HEK293 (cell line): ENCODE data around the gene C3orf52.

Experiments
- CTCF ChIA-PET: fragments of 350-600 bp; formaldehyde crosslinking; extraction: SDS; loops from one replicate; lab custom pipeline; 2021; ENCODE audit warnings: antibody characterized with exemption; lab: Yijun Ruan, JAX
- POLR2A ChIA-PET: fragments of 300-600 bp; formaldehyde crosslinking; extraction: SDS; loops from one replicate; lab custom pipeline; 2020; ENCODE audit warnings: antibody characterized with exemption, inconsistent platforms; lab: Yijun Ruan, JAX
- H3K27ac ChIP-seq: fragments of 200-500 bp; sonication (Bioruptor generic); 2 replicates; pipeline ENCODE4 v1.5.1; 2014; ENCODE audit warnings: low read depth, low read length, control low read depth, inconsistent platforms; ENCODE audit errors: extremely low read depth
- H3K36me3 ChIP-seq, 2 experiments: fragments of 200-500 bp in 1 of 2; sonication (Bioruptor generic) in 1 of 2; 1 replicate in 1 of 2; 2 replicates in 1 of 2; pipeline ENCODE4 v1.5.1; 2014 to 2017; ENCODE audit warnings: inconsistent platforms in 2 of 2, low read length in 2 of 2; ENCODE audit not compliant: control insufficient read depth in 2 of 2, insufficient read depth in 1 of 2
- H3K4me1 ChIP-seq: fragments of 200-500 bp; sonication (Bioruptor generic); 2 replicates; pipeline ENCODE4 v1.5.1; 2014; ENCODE audit warnings: mild to moderate bottlenecking, low read length, inconsistent platforms; ENCODE audit not compliant: control insufficient read depth, insufficient read depth
- H3K4me3 ChIP-seq: 2 replicates; pipeline ENCODE4 v1.5.1; 2011; ENCODE audit warnings: low read depth, mild to moderate bottlenecking, control low read depth, low read length, moderate library complexity
- H3K9me3 ChIP-seq: fragments of 200-500 bp; sonication (Bioruptor generic); 2 replicates; pipeline ENCODE4 v1.5.1; 2014; ENCODE audit warnings: low read depth, low read length, inconsistent platforms; ENCODE audit not compliant: control insufficient read depth, insufficient read depth
- KLF16 ChIP-seq: fragments of 450-650 bp; formaldehyde crosslinking; IDR thresholded peaks from 2 replicates; pipeline ENCODE4 v1.5.1; 2017; ENCODE audit warnings: missing biosample characterization, missing genetic modification characterization
- PRDM10 ChIP-seq: fragments of 450-650 bp; formaldehyde crosslinking; IDR thresholded peaks from 2 replicates; pipeline ENCODE4 v1.5.1; 2016; ENCODE audit warnings: missing biosample characterization, missing genetic modification characterization
- SALL2 ChIP-seq: fragments of 450-650 bp; formaldehyde crosslinking; IDR thresholded peaks from 2 replicates; pipeline ENCODE4 v1.5.0; 2017; ENCODE audit warnings: missing biosample characterization, mild to moderate bottlenecking, missing genetic modification characterization, borderline replicate concordance
- YY1 ChIP-seq: fragments of 450-650 bp; formaldehyde crosslinking; IDR thresholded peaks from 2 replicates; pipeline ENCODE4 v1.5.1; 2018; ENCODE audit warnings: missing biosample characterization, missing genetic modification characterization
- ZNF155 ChIP-seq: fragments of 450-650 bp; formaldehyde crosslinking; IDR thresholded peaks from 2 replicates; pipeline ENCODE4 v1.5.1; 2016; ENCODE audit warnings: missing biosample characterization, missing genetic modification characterization
- ZNF2 ChIP-seq: fragments of 450-650 bp; formaldehyde crosslinking; IDR thresholded peaks from 2 replicates; pipeline ENCODE4 v1.5.1; 2016; ENCODE audit warnings: missing biosample characterization, missing genetic modification characterization
- TF ChIP-seq, protein P1 (sequence below): fragments of 450-650 bp; formaldehyde crosslinking; IDR thresholded peaks from 2 replicates; pipeline ENCODE4 v1.5.1; 2016; ENCODE audit warnings: missing biosample characterization, missing genetic modification characterization
- TF ChIP-seq, protein P2 (sequence below): fragments of 450-650 bp; formaldehyde crosslinking; IDR thresholded peaks from 2 replicates; pipeline ENCODE4 v1.5.1; 2016; ENCODE audit warnings: missing biosample characterization, missing genetic modification characterization

The C3orf52 gene

GRCh38 chr3:112038863-112039262 lies 47.3 kb upstream of the C3orf52 start:
- Histone ChIP-seq H3K36me3 (no peaks in the 10 kb centered on the region), H3K27ac (no peak overlapping the region), H3K9me3 (no peaks in the 10 kb centered on the region), H3K4me1 (no peaks in the 10 kb centered on the region), H3K4me3 (no peak overlapping the region)
- ChIA-PET CTCF (interaction anchor here (0.6 to 2.0 kb wide), 2 partner anchors 8 to 25 kb away, joined by 3 to 5 read pairs; no protein-coding TSS in a partner anchor), POLR2A (interaction anchor here (0.7 kb wide), 1 partner anchor 57 kb away, joined by 4 read pairs; no protein-coding TSS in a partner anchor)
- no peak for TF ChIP-seq KLF16 (tag by site-specific recombination)

DNA sequence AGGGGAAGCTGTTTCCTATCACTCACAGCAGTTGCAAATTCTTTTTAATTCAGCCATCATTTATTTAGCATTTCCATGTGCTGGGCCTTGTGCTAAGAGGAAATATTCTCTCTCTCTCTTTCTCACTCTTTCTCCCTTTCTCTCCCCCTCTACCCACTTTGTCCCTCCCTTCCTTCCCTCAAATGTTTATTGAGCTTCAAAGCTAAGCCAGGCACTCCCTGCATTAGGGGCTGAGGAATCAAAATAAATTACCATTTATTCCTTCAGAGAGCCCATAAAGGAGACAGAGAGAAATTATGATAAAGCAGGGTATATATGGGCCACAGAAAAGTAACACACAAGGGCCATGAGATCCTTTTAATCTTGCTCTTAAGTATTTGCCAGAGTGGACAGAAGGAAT lies 44.9 kb upstream of the C3orf52 start:
- Histone ChIP-seq H3K4me1 (no peaks in the 10 kb centered on the region), H3K27ac (no peak overlapping the region)
- TF ChIP-seq ZNF155 (tag by site-specific recombination) (no peak), SALL2 (tag by site-specific recombination) (no peak), PRDM10 (peak; percentile 53)
- TF ChIP-seq, all 188 proteins: peak for 1
- no peak overlapping the region for H3K4me3 ChIP-seq
- H3K36me3 ChIP-seq: no peaks in the 10 kb centered on the region
- H3K9me3 ChIP-seq: no peaks in the 10 kb centered on the region
- ChIA-PET POLR2A (no interaction called here), CTCF (interaction anchor here (1.5 to 4.3 kb wide), 3 partner anchors 27 to 372 kb away, joined by 7 to 27 read pairs (median 11); no protein-coding TSS in a partner anchor)

DNA sequence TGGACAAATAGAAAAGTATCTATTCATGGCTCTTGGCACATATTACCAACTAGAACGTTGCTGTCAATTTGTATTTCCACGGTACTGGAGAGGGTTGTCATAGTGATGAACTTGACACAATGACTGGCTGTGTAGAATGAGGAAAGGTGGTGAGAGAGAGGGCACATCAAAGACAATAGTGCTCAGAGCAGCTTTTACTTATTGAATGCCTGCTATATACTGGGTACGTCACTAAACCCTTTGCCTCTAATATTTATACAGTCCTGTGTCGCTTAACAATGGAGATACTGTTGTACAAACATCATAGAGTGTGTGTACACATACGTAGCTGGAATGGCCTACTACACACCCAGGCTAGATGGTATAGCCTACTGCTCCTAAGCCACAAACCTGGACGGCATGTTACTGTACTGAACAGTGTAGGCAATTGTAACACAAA lies 43.3 kb upstream of the C3orf52 start:
- TF ChIP-seq PRDM10 (peak; percentile 75), YY1 (tag by site-specific recombination) (no peak)
- Histone ChIP-seq H3K27ac (no peak overlapping the region), H3K9me3 (no peaks in the 10 kb centered on the region), H3K4me1 (no peaks in the 10 kb centered on the region), H3K4me3 (no peak overlapping the region), H3K36me3 (no peaks in the 10 kb centered on the region)
- POLR2A ChIA-PET: no interaction called here
- CTCF ChIA-PET: interaction anchor here (0.5 to 4.3 kb wide), 27 partner anchors 8 to 423 kb away, joined by 3 to 29 read pairs (median 4); partner anchors contain the start of genes ABHD10 and TMPRSS7

DNA sequence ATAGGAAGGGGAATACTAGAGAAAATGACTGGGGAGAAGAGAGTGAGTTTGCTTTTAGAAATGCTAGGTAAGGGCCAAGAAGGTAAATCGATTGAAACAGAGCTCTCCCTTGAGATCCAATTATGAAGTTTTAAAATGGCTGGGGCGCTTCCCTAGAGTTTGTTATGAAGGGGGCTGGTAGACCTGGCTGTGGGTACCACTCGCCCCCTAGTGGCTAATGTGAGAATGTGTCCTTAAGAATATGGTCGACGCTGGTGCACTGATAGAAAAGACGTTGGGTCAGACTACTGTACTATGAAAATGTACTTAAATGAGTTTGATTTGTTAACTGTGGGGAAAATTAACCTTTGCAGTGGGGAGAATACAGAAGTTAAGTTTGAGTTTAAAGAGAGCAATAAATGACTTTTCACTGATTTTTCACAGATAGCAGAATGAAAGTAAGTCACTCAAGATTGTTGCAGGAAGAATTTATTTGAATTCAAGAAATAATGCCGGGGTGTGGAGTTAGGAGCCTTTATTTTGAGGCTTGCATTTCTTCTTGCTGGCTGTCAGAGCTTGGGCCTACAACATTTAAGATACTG lies 42.5 kb upstream of the C3orf52 start:
- no peak overlapping the region for H3K27ac ChIP-seq
- ChIA-PET CTCF (interaction anchor here (0.6 to 4.3 kb wide), 31 partner anchors 9 to 424 kb away, joined by 3 to 29 read pairs (median 4); partner anchors contain the start of genes ABHD10 and TMPRSS7), POLR2A (no interaction called here)
- no peaks in the 10 kb centered on the region for H3K36me3 ChIP-seq
- no peaks in the 10 kb centered on the region for H3K4me1 ChIP-seq
- H3K9me3 ChIP-seq: no peaks in the 10 kb centered on the region
- no peak overlapping the region for H3K4me3 ChIP-seq
- peak; percentile 69; the same call in 1 of the 2 replicates for TF ChIP-seq PRDM10
- TF ChIP-seq, protein P1, sequence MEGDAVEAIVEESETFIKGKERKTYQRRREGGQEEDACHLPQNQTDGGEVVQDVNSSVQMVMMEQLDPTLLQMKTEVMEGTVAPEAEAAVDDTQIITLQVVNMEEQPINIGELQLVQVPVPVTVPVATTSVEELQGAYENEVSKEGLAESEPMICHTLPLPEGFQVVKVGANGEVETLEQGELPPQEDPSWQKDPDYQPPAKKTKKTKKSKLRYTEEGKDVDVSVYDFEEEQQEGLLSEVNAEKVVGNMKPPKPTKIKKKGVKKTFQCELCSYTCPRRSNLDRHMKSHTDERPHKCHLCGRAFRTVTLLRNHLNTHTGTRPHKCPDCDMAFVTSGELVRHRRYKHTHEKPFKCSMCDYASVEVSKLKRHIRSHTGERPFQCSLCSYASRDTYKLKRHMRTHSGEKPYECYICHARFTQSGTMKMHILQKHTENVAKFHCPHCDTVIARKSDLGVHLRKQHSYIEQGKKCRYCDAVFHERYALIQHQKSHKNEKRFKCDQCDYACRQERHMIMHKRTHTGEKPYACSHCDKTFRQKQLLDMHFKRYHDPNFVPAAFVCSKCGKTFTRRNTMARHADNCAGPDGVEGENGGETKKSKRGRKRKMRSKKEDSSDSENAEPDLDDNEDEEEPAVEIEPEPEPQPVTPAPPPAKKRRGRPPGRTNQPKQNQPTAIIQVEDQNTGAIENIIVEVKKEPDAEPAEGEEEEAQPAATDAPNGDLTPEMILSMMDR (tag by site-specific recombination): peak; percentile 46
- TF ChIP-seq, protein P2, sequence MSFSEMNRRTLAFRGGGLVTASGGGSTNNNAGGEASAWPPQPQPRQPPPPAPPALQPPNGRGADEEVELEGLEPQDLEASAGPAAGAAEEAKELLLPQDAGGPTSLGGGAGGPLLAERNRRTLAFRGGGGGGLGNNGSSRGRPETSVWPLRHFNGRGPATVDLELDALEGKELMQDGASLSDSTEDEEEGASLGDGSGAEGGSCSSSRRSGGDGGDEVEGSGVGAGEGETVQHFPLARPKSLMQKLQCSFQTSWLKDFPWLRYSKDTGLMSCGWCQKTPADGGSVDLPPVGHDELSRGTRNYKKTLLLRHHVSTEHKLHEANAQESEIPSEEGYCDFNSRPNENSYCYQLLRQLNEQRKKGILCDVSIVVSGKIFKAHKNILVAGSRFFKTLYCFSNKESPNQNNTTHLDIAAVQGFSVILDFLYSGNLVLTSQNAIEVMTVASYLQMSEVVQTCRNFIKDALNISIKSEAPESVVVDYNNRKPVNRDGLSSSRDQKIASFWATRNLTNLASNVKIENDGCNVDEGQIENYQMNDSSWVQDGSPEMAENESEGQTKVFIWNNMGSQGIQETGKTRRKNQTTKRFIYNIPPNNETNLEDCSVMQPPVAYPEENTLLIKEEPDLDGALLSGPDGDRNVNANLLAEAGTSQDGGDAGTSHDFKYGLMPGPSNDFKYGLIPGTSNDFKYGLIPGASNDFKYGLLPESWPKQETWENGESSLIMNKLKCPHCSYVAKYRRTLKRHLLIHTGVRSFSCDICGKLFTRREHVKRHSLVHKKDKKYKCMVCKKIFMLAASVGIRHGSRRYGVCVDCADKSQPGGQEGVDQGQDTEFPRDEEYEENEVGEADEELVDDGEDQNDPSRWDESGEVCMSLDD (tag by site-specific recombination): no peak
- TF ChIP-seq ZNF2: 0 out of 2 replicates have a peak, but pooled peaks have one; percentile 28
- peak; percentile 56; the same call in 1 of the 2 replicates for TF ChIP-seq YY1 (tag by site-specific recombination)
